ENCODE measurements around the gene CLCNKA. TPM values are rescaled to one million over a fixed set of nuclear protein-coding genes. Genes with fewer than 3 reads are reported as not detected.

Gene CLCNKA
- polyA plus RNA-seq, 1 of the 3 experiments (the other 2 are of a cell fraction) = 0.03 TPM

GRCh38 chr1:15988856-15989736 lies 32.7 kb upstream of the CLCNKA start:
- H2AFZ ChIP-seq (ENCODE audit: low read depth) = no peak overlapping the region
- WGBS (ENCODE audit: low lambda C conversion rate) = 76% methylated on average over 7 of the region's 13 CpGs
- H3F3A ChIP-seq (replicated peaks; ENCODE audit: insufficient read depth) = no peaks in the 10 kb centered on the region
- DNase-seq = no peak
- H3K9me3 ChIP-seq = no peaks in the 10 kb centered on the region
- no peak overlapping the region for H3K27ac ChIP-seq (ENCODE audit: low read depth in 2 of 2, low read length in 1 of 2)
- no peaks in the 10 kb centered on the region for H3K79me2 ChIP-seq (ENCODE audit: insufficient read depth)
- no peaks in the 10 kb centered on the region for H3K4me1 ChIP-seq (ENCODE audit: control insufficient read depth in 1 of 2, insufficient read depth in 2 of 2, low read depth in 1 of 2, low read length in 1 of 2)
- TF ChIP-seq GABPA (IDR thresholded peaks at IDR 0.05; ENCODE audit: low read depth) (no peak), MXI1 (IDR thresholded peaks at IDR 0.05; ENCODE audit: low read depth, low read length) (no peak), RXRA (IDR thresholded peaks at IDR 0.05; ENCODE audit: borderline replicate concordance, low read depth) (no peak), JUND (IDR thresholded peaks at IDR 0.05) (no peak), NRF1 (IDR thresholded peaks at IDR 0.05; ENCODE audit: low read depth, low read length) (no peak), FOSL2 (IDR thresholded peaks at IDR 0.05; ENCODE audit: borderline replicate concordance, low read depth) (no peak), PBX3 (IDR thresholded peaks at IDR 0.05) (no peak), EZH2phosphoT487 (IDR thresholded peaks at IDR 0.05; ENCODE audit: borderline replicate concordance, low read depth) (no peak), CTCF (IDR thresholded peaks at IDR 0.05) (no peak), USF2 (IDR thresholded peaks at IDR 0.05; ENCODE audit: borderline replicate concordance, low read depth, low read length) (no peak), TEAD4 (IDR thresholded peaks at IDR 0.05; ENCODE audit: borderline replicate concordance, insufficient read depth) (no peak), FOXM1 (IDR thresholded peaks at IDR 0.05; ENCODE audit: low read depth) (no peak), ZBTB33 (IDR thresholded peaks at IDR 0.05; ENCODE audit: borderline replicate concordance, low read depth) (no peak), IRF3 (IDR thresholded peaks at IDR 0.05; ENCODE audit: low read depth, low read length) (no peak), USF1 (IDR thresholded peaks at IDR 0.05; ENCODE audit: borderline replicate concordance, low read depth) (no peak), TCF12 (IDR thresholded peaks at IDR 0.05) (no peak), POLR2AphosphoS5 (IDR thresholded peaks at IDR 0.05; ENCODE audit: low read depth, low read length) (no peak), RFX5 (IDR thresholded peaks at IDR 0.05; ENCODE audit: low read length) (no peak), CHD2 (IDR thresholded peaks at IDR 0.05; ENCODE audit: low read length, partially characterized antibody) (no peak), MEF2A (IDR thresholded peaks at IDR 0.05; ENCODE audit: borderline replicate concordance, low read depth) (no peak)
- POLR2A ChIA-PET = no interaction called here
- H3K9me2 ChIP-seq = no peaks in the 10 kb centered on the region
- no peaks in the 10 kb centered on the region for H3K27me3 ChIP-seq (ENCODE audit: insufficient read depth)
- no peak overlapping the region for H3K9ac ChIP-seq
- no peak overlapping the region for H3K4me3 ChIP-seq (ENCODE audit: low read depth in 2 of 2, low read length in 1 of 2)
- H4K20me1 ChIP-seq (ENCODE audit: insufficient read depth) = no peaks in the 10 kb centered on the region
- no peaks in the 10 kb centered on the region for H3K36me3 ChIP-seq (replicated peaks in 1 of 2; ENCODE audit: control insufficient read depth in 1 of 2, insufficient read depth in 2 of 2, low read length in 1 of 2)
- CTCF ChIA-PET = interaction anchor here (1.2 to 1.5 kb wide), 2 partner anchors 174 to 197 kb away, joined by 3 to 5 read pairs; no protein-coding TSS in a partner anchor
- no peak overlapping the region for H3K4me2 ChIP-seq
